ENCODE data around the gene MRPL2.

The MRPL2 gene

DNA sequence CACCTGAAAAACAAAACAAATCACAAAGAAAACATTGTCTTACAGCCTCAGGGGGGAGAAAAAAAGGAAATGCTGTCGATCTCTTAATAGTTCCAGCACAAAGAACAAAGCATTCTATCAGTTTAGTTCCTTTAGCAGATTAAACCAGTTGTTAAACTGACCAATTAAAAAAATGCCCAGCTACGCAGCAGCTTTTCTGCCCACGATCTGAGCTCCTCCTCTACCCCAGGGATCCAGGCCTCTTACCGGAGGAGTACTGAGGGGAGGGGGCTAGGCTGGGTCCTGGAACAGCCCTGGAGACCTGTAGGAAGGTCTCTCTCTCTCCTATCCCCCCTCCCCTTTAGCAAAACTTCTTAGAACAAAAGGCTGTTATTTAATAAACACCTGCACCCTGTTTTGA, 30.2 kb upstream of the MRPL2 start:
- Histone ChIP-seq H4K20me1 (ENCODE audit: insufficient read depth, low read length) (no peaks in the 10 kb centered on the region), H3K9ac (ENCODE audit: low read length) (no peak overlapping the region), H2AFZ (ENCODE audit: low read length) (no peak overlapping the region), H3K9me2 (ENCODE audit: low read depth, low read length) (no peaks in the 10 kb centered on the region), H3K27me3 (ENCODE audit: insufficient read depth, low read length) (no peaks in the 10 kb centered on the region), H3K4me2 (ENCODE audit: low read length) (no peak overlapping the region), H3K9me3 (ENCODE audit: low read length) (no peaks in the 10 kb centered on the region), H3F3A (ENCODE audit: insufficient read depth, low read length) (no peaks in the 10 kb centered on the region), H3K79me2 (ENCODE audit: insufficient read depth, low read length) (no peaks in the 10 kb centered on the region), H3K27ac (ENCODE audit: low read depth, low read length, poor library complexity, severe bottlenecking) (no peak overlapping the region), H3K4me3 (ENCODE audit: low read depth, low read length, poor library complexity, severe bottlenecking) (no peak overlapping the region), H3K36me3 (ENCODE audit: insufficient read depth, low read length) (no peaks in the 10 kb centered on the region), H3K4me1 (ENCODE audit: insufficient read depth, low read length, severe bottlenecking) (no peaks in the 10 kb centered on the region)
- TF ChIP-seq EZH2 (IDR thresholded peaks at IDR 0.05; ENCODE audit: borderline replicate concordance, low read length), result no peak
- TF ChIP-seq, protein P1, sequence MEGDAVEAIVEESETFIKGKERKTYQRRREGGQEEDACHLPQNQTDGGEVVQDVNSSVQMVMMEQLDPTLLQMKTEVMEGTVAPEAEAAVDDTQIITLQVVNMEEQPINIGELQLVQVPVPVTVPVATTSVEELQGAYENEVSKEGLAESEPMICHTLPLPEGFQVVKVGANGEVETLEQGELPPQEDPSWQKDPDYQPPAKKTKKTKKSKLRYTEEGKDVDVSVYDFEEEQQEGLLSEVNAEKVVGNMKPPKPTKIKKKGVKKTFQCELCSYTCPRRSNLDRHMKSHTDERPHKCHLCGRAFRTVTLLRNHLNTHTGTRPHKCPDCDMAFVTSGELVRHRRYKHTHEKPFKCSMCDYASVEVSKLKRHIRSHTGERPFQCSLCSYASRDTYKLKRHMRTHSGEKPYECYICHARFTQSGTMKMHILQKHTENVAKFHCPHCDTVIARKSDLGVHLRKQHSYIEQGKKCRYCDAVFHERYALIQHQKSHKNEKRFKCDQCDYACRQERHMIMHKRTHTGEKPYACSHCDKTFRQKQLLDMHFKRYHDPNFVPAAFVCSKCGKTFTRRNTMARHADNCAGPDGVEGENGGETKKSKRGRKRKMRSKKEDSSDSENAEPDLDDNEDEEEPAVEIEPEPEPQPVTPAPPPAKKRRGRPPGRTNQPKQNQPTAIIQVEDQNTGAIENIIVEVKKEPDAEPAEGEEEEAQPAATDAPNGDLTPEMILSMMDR (IDR thresholded peaks at IDR 0.05; ENCODE audit: low read length), result no peak

DNA sequence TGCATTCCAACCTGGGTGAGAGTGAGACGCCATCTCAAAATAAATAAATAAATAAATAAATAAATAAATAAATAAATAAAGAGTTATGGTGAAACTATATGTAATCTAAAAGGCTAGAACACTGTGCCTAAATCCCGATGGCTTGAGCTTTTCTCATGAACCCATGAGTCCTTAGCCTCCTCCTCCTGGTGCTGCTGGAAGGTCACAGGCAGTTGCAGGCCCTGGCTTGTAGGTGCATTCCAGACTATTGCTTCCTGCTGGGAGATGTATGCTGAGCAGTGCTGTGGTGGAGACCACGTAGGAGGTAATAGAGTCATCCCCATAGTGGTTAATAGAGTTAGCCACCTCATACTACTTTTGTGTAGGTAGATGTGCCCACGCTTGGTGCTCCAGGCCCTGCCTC, 29.4 kb upstream of the MRPL2 start:
- Histone ChIP-seq H3K79me2 (ENCODE audit: insufficient read depth, low read length) (no peaks in the 10 kb centered on the region), H3K9me2 (ENCODE audit: low read depth, low read length) (no peaks in the 10 kb centered on the region), H3K27ac (ENCODE audit: low read depth, low read length, poor library complexity, severe bottlenecking) (no peak overlapping the region), H3K9me3 (ENCODE audit: low read length) (no peaks in the 10 kb centered on the region), H3K27me3 (ENCODE audit: insufficient read depth, low read length) (no peaks in the 10 kb centered on the region), H4K20me1 (ENCODE audit: insufficient read depth, low read length) (no peaks in the 10 kb centered on the region), H2AFZ (ENCODE audit: low read length) (no peak overlapping the region), H3F3A (ENCODE audit: insufficient read depth, low read length) (no peaks in the 10 kb centered on the region), H3K4me3 (ENCODE audit: low read depth, low read length, poor library complexity, severe bottlenecking) (no peak overlapping the region), H3K4me1 (ENCODE audit: insufficient read depth, low read length, severe bottlenecking) (no peaks in the 10 kb centered on the region), H3K9ac (ENCODE audit: low read length) (no peak overlapping the region), H3K36me3 (ENCODE audit: insufficient read depth, low read length) (no peaks in the 10 kb centered on the region), H3K4me2 (ENCODE audit: low read length) (no peak overlapping the region)
- TF ChIP-seq EZH2 (IDR thresholded peaks at IDR 0.05; ENCODE audit: borderline replicate concordance, low read length), result no peak
- TF ChIP-seq, protein P1 (IDR thresholded peaks at IDR 0.05; ENCODE audit: low read length), result no peak

DNA sequence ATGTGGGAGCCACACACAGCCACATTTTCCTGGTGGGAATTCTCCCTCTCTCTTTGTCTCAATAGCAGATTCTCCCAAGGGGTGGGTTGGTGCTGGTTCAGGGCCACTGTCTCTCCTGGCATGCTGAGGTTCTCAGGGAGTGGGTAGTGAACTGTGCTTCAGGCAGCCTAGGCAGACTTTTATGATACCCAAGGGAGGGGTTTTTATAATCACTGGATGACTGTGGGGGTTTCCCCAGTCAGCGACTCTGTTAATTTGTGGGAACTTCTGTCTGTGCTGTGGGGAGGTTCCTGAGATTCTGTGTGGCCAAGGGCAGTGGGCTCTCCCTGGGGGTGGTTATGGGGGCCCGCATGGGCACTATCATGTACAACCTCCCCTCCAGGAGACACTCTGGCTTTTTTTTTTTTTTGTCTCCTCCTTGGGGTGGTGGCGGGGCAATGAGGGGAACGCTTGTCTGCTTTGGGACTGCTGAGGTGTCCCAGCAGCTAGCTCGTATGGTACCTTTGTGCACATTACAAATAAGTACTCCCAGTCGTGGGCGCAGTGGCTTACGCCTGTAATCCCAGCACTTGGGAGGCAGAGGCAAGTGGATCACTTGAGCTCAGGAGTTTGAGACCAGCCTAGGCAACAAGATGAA, 26.9 kb upstream of the MRPL2 start:
- no peaks in the 10 kb centered on the region for H3F3A ChIP-seq (ENCODE audit: insufficient read depth, low read length)
- H2AFZ ChIP-seq (ENCODE audit: low read length), result no peak overlapping the region
- TF ChIP-seq, protein P1 (IDR thresholded peaks at IDR 0.05; ENCODE audit: low read length), result no peak
- no peak for TF ChIP-seq EZH2 (IDR thresholded peaks at IDR 0.05; ENCODE audit: borderline replicate concordance, low read length)
- no peak overlapping the region for H3K27ac ChIP-seq (ENCODE audit: low read depth, low read length, poor library complexity, severe bottlenecking)
- no peaks in the 10 kb centered on the region for H3K9me3 ChIP-seq (ENCODE audit: low read length)
- H4K20me1 ChIP-seq (ENCODE audit: insufficient read depth, low read length), result no peaks in the 10 kb centered on the region
- no peaks in the 10 kb centered on the region for H3K36me3 ChIP-seq (ENCODE audit: insufficient read depth, low read length)
- H3K9ac ChIP-seq (ENCODE audit: low read length), result no peak overlapping the region
- no peaks in the 10 kb centered on the region for H3K79me2 ChIP-seq (ENCODE audit: insufficient read depth, low read length)
- no peaks in the 10 kb centered on the region for H3K27me3 ChIP-seq (ENCODE audit: insufficient read depth, low read length)
- H3K4me2 ChIP-seq (ENCODE audit: low read length), result no peak overlapping the region
- no peaks in the 10 kb centered on the region for H3K4me1 ChIP-seq (ENCODE audit: insufficient read depth, low read length, severe bottlenecking)
- H3K4me3 ChIP-seq (ENCODE audit: low read depth, low read length, poor library complexity, severe bottlenecking), result no peak overlapping the region
- H3K9me2 ChIP-seq (ENCODE audit: low read depth, low read length), result no peaks in the 10 kb centered on the region
